ENCODE results near the gene BBLN. TPM values are rescaled to one million over a fixed set of nuclear protein-coding genes. Genes with fewer than 3 reads are reported as not detected.

The BBLN gene
- polyA plus RNA-seq, 1 experiment = 60.4 TPM

GRCh38 chr9:128142596-128142995 lies 17.5 kb upstream of the BBLN start:
- POLR2A ChIA-PET = no interaction called here
- no peak overlapping the region for H3K4me3 ChIP-seq (ENCODE audit: low read depth, low read length)
- CTCF ChIA-PET = interaction anchor here (2.6 kb wide), 1 partner anchor 25 kb away, joined by 10 read pairs; no protein-coding TSS in a partner anchor
- no peaks in the 10 kb centered on the region; the same call in 1 of the 2 replicates for H3K27me3 ChIP-seq (ENCODE audit: control insufficient read depth, insufficient read depth, low read length)
- no peaks in the 10 kb centered on the region for H3K36me3 ChIP-seq (ENCODE audit: control insufficient read depth, insufficient read depth, low read length)
- DNase-seq (ENCODE audit: low read depth) = no peak
- TF ChIP-seq, protein P1, sequence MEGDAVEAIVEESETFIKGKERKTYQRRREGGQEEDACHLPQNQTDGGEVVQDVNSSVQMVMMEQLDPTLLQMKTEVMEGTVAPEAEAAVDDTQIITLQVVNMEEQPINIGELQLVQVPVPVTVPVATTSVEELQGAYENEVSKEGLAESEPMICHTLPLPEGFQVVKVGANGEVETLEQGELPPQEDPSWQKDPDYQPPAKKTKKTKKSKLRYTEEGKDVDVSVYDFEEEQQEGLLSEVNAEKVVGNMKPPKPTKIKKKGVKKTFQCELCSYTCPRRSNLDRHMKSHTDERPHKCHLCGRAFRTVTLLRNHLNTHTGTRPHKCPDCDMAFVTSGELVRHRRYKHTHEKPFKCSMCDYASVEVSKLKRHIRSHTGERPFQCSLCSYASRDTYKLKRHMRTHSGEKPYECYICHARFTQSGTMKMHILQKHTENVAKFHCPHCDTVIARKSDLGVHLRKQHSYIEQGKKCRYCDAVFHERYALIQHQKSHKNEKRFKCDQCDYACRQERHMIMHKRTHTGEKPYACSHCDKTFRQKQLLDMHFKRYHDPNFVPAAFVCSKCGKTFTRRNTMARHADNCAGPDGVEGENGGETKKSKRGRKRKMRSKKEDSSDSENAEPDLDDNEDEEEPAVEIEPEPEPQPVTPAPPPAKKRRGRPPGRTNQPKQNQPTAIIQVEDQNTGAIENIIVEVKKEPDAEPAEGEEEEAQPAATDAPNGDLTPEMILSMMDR (IDR thresholded peaks at IDR 0.05; ENCODE audit: insufficient read depth, low read depth, low read length) = no peak

- no peak overlapping the region for H3K4me3 ChIP-seq (ENCODE audit: low read depth, low read length)
- TF ChIP-seq, protein P1 (IDR thresholded peaks at IDR 0.05; ENCODE audit: insufficient read depth, low read depth, low read length) = no peak
- CTCF ChIA-PET = interaction anchor here (2.6 kb wide), 1 partner anchor 26 kb away, joined by 10 read pairs; no protein-coding TSS in a partner anchor
- POLR2A ChIA-PET = no interaction called here
- H3K27me3 ChIP-seq (ENCODE audit: control insufficient read depth, insufficient read depth, low read length) = no peaks in the 10 kb centered on the region; the same call in 1 of the 2 replicates
- H3K36me3 ChIP-seq (ENCODE audit: control insufficient read depth, insufficient read depth, low read length) = no peaks in the 10 kb centered on the region
- no peak for DNase-seq (ENCODE audit: low read depth)
These were observed 16.4 kb upstream of the BBLN start for GRCh38 chr9:128143525-128144238.

- POLR2A ChIA-PET = no interaction called here
- Histone ChIP-seq H3K4me3 (ENCODE audit: low read depth, low read length) (no peak overlapping the region), H3K36me3 (ENCODE audit: control insufficient read depth, insufficient read depth, low read length) (no peaks in the 10 kb centered on the region), H3K27me3 (ENCODE audit: control insufficient read depth, insufficient read depth, low read length) (peaks cover 1% of the 10 kb centered on the region)
- TF ChIP-seq, protein P1 (IDR thresholded peaks at IDR 0.05; ENCODE audit: insufficient read depth, low read depth, low read length) = no peak
- DNase-seq (ENCODE audit: low read depth) = no peak
- CTCF ChIA-PET = interaction anchor here (2.2 to 2.6 kb wide), 2 partner anchors 16 to 27 kb away, joined by 8 to 10 read pairs; partner anchors contain the start of gene PTGES2
These were observed 15.6 kb upstream of the BBLN start for GRCh38 chr9:128144239-128145181.

DNA sequence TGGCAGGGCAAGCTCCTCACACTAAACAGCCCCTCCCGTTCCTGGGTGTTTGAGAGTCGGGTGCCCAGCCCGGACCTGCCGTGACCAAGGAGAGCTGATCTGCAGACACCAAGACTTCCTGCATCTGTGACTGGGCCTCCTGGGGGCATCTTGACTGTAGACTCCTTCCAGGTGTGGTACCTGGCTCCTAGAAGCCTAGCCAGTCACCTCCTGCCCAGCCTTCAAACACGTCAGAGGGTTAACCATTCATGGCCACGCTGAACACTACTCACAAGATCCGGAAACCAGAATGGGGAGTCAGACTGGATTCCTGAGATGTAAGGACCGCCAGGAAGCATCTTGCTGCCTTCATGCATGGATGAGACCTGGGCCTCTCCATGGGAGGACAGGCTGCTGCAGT lies 14.5 kb upstream of the BBLN start:
- peaks cover 1% of the 10 kb centered on the region for H3K27me3 ChIP-seq (ENCODE audit: control insufficient read depth, insufficient read depth, low read length)
- DNase-seq (ENCODE audit: low read depth) = no peak
- H3K4me3 ChIP-seq (ENCODE audit: low read depth, low read length) = no peak overlapping the region
- CTCF ChIA-PET = interaction anchor here (2.2 kb wide), 1 partner anchor 17 kb away, joined by 8 read pairs; the partner anchor contains the start of gene PTGES2
- POLR2A ChIA-PET = no interaction called here
- no peaks in the 10 kb centered on the region for H3K36me3 ChIP-seq (ENCODE audit: control insufficient read depth, insufficient read depth, low read length)
- TF ChIP-seq, protein P1 (IDR thresholded peaks at IDR 0.05; ENCODE audit: insufficient read depth, low read depth, low read length) = no peak

GRCh38 chr9:128145951-128146351 lies 14.1 kb upstream of the BBLN start:
- Histone ChIP-seq H3K27me3 (ENCODE audit: control insufficient read depth, insufficient read depth, low read length) (peaks cover 1% of the 10 kb centered on the region), H3K36me3 (ENCODE audit: control insufficient read depth, insufficient read depth, low read length) (no peaks in the 10 kb centered on the region), H3K4me3 (ENCODE audit: low read depth, low read length) (no peak overlapping the region)
- CTCF ChIA-PET = interaction anchor here (2.2 kb wide), 1 partner anchor 18 kb away, joined by 8 read pairs; the partner anchor contains the start of gene PTGES2
- POLR2A ChIA-PET = no interaction called here
- TF ChIP-seq, protein P1 (IDR thresholded peaks at IDR 0.05; ENCODE audit: insufficient read depth, low read depth, low read length) = no peak
- DNase-seq (ENCODE audit: low read depth) = no peak
